Choroid plexus epithelial cell (primary cell): ENCODE data around the gene ZFYVE28.

Experiments
- DNase-seq: peaks from one replicate; pipeline ENCODE4 v3.0.0-alpha.2; 2010; ENCODE audit warnings: low read depth
- H3K4me3 ChIP-seq: 2 replicates; pipeline ENCODE4 v1.5.1; 2011; ENCODE audit warnings: low read depth, mild to moderate bottlenecking, control low read depth, low read length, moderate library complexity
- CTCF ChIP-seq: conservative IDR thresholded peaks from 2 replicates; pipeline ENCODE4 v1.5.1; 2011; ENCODE audit warnings: low read depth, mild to moderate bottlenecking, control low read depth, inconsistent platforms, low read length, moderate library complexity

The ZFYVE28 gene

GRCh38 chr4:2284934-2285612 lies 133.4 kb downstream of the ZFYVE28 start:
- TF ChIP-seq CTCF = no peak
- no peak overlapping the region for H3K4me3 ChIP-seq
- DNase-seq = peak; percentile 41

DNA sequence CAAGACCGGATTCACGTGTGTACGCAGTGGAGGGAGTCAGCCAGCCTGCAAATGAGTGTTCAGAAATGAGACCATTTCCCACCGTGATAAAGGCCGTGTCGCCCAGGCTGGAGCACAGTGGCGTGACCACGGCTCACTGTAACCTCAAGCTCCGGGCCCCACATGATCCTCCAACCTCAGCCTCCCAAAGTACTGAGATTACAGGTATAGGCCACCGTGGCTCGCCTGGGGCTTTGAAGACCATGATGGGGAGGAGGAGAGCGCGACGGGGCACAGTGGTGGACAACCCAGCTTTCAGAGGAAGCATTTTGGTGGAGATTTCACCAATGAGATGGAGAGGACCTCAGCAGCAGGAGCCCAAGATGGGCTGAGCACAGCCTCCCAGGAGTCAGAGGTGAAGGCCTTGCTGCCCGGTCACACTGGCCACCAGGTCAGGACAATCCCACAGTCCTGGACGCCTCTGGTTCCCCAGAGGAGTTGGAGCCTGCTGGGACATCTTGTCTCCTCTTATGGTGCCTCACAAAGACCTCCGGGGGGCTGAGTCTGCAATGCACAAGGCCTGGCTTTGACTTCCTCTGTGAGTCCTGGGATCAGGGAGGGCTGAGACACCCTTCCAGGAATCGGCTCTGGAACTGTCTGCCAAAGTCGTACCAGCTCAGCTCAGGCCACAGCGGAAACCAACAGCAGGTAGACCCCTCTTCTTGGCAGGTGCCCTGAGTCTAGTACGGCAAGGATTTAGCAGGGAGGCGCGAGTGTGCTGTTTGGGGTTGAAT lies 134.1 kb downstream of the ZFYVE28 start:
- DNase-seq = no peak
- H3K4me3 ChIP-seq = no peak overlapping the region
- no peak for TF ChIP-seq CTCF

DNA sequence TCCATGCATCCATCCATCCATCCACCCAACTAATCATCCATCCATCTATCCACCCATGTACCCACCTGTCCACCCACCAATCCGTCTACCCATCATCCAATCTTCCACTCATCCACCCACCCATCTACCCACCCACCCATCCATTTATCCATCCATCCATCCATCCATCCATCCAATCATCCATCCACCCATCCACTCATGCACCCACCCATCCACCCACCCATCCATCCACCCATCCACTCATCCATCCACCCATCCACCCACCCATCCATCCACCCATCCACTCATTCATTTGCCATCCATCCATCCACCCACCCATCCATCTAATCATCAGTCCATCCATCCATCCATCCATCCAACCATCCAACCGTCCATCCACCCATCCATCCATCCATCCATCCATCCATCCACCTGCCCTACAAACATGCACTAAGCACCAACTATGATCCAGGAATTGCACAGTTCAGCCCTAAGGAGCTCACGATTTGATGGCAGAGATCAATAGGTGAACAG lies 135.2 kb downstream of the ZFYVE28 start:
- H3K4me3 ChIP-seq = no peak overlapping the region
- DNase-seq = no peak
- no peak for TF ChIP-seq CTCF

- TF ChIP-seq CTCF = no peak
- DNase-seq = no peak
- H3K4me3 ChIP-seq = no peak overlapping the region
These were observed 136.7 kb downstream of the ZFYVE28 start for GRCh38 chr4:2281575-2282343.

GRCh38 chr4:2280531-2281300 lies 137.7 kb downstream of the ZFYVE28 start:
- no peak overlapping the region for H3K4me3 ChIP-seq
- no peak for DNase-seq
- TF ChIP-seq CTCF = peak; percentile 13

- TF ChIP-seq CTCF = no peak
- DNase-seq = peak; percentile 65
- no peak overlapping the region for H3K4me3 ChIP-seq
These were observed 140.5 kb downstream of the ZFYVE28 start for GRCh38 chr4:2277956-2278355.
